ENCODE data around the gene NECTIN1.

DNA sequence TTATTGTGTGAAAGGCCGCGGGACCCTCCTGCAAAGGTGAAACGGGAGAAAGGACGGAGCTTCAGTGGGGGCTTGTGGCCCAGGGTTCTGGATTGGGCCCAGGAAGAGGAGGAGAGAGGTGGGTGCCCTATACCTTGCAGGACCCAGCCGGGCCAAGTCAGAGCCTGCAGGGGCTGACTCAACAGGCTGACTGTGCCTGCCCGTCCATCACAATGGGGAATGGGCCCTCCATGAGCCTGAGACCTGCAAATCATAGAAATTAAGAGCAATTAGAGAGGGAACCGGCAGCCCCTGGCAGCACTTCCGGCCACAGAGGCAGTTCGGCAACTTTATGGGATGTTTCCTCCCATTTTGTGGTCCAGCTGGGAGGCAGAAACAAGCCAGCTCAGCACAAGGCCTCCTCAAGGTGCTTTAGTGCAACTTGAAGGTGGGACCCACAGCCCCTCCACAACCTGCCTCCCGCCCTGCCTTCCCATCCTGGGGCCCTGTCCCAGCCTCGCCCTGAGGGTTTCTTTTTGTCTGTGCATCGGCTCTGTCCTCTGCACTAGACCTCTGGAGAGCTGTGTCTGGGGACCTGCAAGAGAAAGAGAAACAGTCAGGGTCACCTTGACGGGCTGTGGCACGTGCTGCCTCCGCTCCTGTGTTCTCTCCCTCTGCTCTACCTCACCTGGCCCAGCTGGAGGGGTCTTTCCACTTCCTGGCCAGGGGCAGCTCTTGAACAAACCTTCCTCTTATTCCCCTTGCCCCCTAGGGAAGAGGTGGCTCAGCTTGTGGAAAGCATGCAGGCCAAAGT, 19.1 kb upstream of the NECTIN1 start:
- TF ChIP-seq, protein P1, sequence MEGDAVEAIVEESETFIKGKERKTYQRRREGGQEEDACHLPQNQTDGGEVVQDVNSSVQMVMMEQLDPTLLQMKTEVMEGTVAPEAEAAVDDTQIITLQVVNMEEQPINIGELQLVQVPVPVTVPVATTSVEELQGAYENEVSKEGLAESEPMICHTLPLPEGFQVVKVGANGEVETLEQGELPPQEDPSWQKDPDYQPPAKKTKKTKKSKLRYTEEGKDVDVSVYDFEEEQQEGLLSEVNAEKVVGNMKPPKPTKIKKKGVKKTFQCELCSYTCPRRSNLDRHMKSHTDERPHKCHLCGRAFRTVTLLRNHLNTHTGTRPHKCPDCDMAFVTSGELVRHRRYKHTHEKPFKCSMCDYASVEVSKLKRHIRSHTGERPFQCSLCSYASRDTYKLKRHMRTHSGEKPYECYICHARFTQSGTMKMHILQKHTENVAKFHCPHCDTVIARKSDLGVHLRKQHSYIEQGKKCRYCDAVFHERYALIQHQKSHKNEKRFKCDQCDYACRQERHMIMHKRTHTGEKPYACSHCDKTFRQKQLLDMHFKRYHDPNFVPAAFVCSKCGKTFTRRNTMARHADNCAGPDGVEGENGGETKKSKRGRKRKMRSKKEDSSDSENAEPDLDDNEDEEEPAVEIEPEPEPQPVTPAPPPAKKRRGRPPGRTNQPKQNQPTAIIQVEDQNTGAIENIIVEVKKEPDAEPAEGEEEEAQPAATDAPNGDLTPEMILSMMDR (conservative IDR thresholded peaks at IDR 0.05 in 1 of 2, IDR thresholded peaks at IDR 0.05 in 1 of 2; ENCODE audit: extremely low read depth in 1 of 2, insufficient read depth in 1 of 2, low read depth in 1 of 2, low read length in 2 of 2), result no peak
- TF ChIP-seq EZH2 (IDR thresholded peaks at IDR 0.05; ENCODE audit: borderline replicate concordance, low read length), result no peak
